K562 (cell line): ENCODE results near the gene XPR1. TPM values are rescaled to one million over a fixed set of nuclear protein-coding genes. Genes with fewer than 3 reads are reported as not detected.

Experiments used
- ARID3A ChIP-seq: IDR thresholded peaks from 2 replicates; pipeline ENCODE4 v1.6.1; 2012; ENCODE audit warnings: low read depth, low read length, improper control_type of control experiment, borderline replicate concordance
- C11orf30 ChIP-seq: fragments of 450-650 bp; IDR thresholded peaks from 2 replicates; pipeline ENCODE4 v1.6.1; 2016; ENCODE audit warnings: low read depth, mild to moderate bottlenecking
- CTBP1 ChIP-seq: fragments of 450-650 bp; IDR thresholded peaks from 2 replicates; pipeline ENCODE4 v1.6.1; 2016; ENCODE audit warnings: borderline replicate concordance
- FUS ChIP-seq: fragments of 200-400 bp; formaldehyde crosslinking; optimal IDR thresholded peaks from 2 replicates; pipeline ENCODE3; 2017; ENCODE audit warnings: low read depth, low read length
- GTF2A2 ChIP-seq: IDR thresholded peaks from 2 replicates; pipeline ENCODE4 v1.6.1; 2016; ENCODE audit warnings: mild to moderate bottlenecking, missing genetic modification characterization, missing compliant biosample characterization
- HCFC1 ChIP-seq: IDR thresholded peaks from 2 replicates; pipeline ENCODE4 v1.6.1; 2012; ENCODE audit warnings: low read depth, low read length, improper control_type of control experiment
- KAT7 ChIP-seq: sonication (generic); formaldehyde crosslinking; IDR thresholded peaks from 2 replicates; pipeline ENCODE4 v1.8.0; 2022; ENCODE audit warnings: missing genetic modification reagents, mild to moderate bottlenecking, borderline replicate concordance
- KDM1A ChIP-seq, 2 experiments: fragments of 450-650 bp; IDR thresholded peaks; 2 replicates each; pipeline ENCODE4 v1.6.1; 2016; ENCODE audit warnings: mild to moderate bottlenecking in 2 of 2
- MAFK ChIP-seq: IDR thresholded peaks from 2 replicates; pipeline ENCODE4 v1.6.1; 2011; ENCODE audit warnings: low read length, improper control_type of control experiment
- MCM3 ChIP-seq: fragments of 450-650 bp; IDR thresholded peaks from 2 replicates; pipeline ENCODE4 v1.6.1; 2016
- MTF1 ChIP-seq: fragments of 250-450 bp; sonication (Bioruptor Pico); IDR thresholded peaks from 2 replicates; pipeline ENCODE4 v1.9.0; 2021; ENCODE audit warnings: moderate library complexity, mild to moderate bottlenecking, inconsistent platforms, borderline replicate concordance
- POLR2H ChIP-seq: IDR thresholded peaks from 2 replicates; pipeline ENCODE4 v1.6.1; 2016; ENCODE audit warnings: missing genetic modification characterization, low read depth, mild to moderate bottlenecking, control low read depth, missing compliant biosample characterization, moderate library complexity
- POLR3G ChIP-seq: IDR thresholded peaks from 2 replicates; pipeline ENCODE4 v1.6.1; 2011; ENCODE audit not compliant: insufficient read length, insufficient replicate concordance; ENCODE audit errors: extremely low read depth
- SAFB2 ChIP-seq: fragments of 200-400 bp; formaldehyde crosslinking; IDR thresholded peaks from 2 replicates; pipeline ENCODE4 v1.6.1; 2018; ENCODE audit warnings: borderline replicate concordance, low read length, low read depth, moderate library complexity; ENCODE audit not compliant: severe bottlenecking
- SETDB1 ChIP-seq: IDR thresholded peaks from one replicate; pipeline ENCODE4 v1.6.1; 2012; ENCODE audit warnings: low read length, control low read depth, inconsistent platforms
- ZBTB8A ChIP-seq: fragments of 450-650 bp; IDR thresholded peaks from 2 replicates; pipeline ENCODE4 v1.6.1; 2018; ENCODE audit warnings: mild to moderate bottlenecking, moderate library complexity; ENCODE audit not compliant: partially characterized antibody
- ZNF121 ChIP-seq: sonication (generic); formaldehyde crosslinking; conservative IDR thresholded peaks from 2 replicates; pipeline ENCODE4 v1.8.0; 2022; ENCODE audit warnings: missing genetic modification reagents
- ZNF3 ChIP-seq: fragments of 250-450 bp; sonication (Bioruptor Pico); IDR thresholded peaks from 2 replicates; pipeline ENCODE4 v1.5.0; 2021; ENCODE audit warnings: mild to moderate bottlenecking, moderate library complexity
- ZNF507 ChIP-seq: conservative IDR thresholded peaks from 2 replicates; pipeline ENCODE4 v1.6.1; 2017; ENCODE audit warnings: missing genetic modification characterization, missing compliant biosample characterization
- ZNF695 ChIP-seq: fragments of 450-650 bp; formaldehyde crosslinking; IDR thresholded peaks from 2 replicates; pipeline ENCODE4 v1.4.0; 2020; ENCODE audit warnings: mild to moderate bottlenecking, moderate library complexity
- polyA plus RNA-seq, 8 experiments: library from polyadenylated mRNA; depleted of rRNA in 4 of 8; stranded (reverse) in 5 of 8; unstranded in 3 of 8; fragments of >200 nt; fragmentation: Nextera tagmentation in 2 of 8; fragmentation: Illumina TruSeq in 1 of 8; extraction: Ambion mirVana in 2 of 8; extraction: Trizol in 1 of 8; gene quantifications; 2 replicates each; pipeline versions ENCODE4 v1.2.1 to v1.2.3, GENCODE V29; 2011 to 2014; ENCODE audit warnings: inconsistent platforms in 1 of 8, missing spikeins in 1 of 8
- total RNA-seq, 7 experiments: library from RNA; depleted of rRNA in 6 of 7; stranded (reverse); fragments of >200 nt in 6 of 7; fragmentation: Illumina TruSeq in 2 of 7; extraction: Trizol in 2 of 7; gene quantifications; 2 replicates each; pipeline versions ENCODE4 v1.2.1 to v1.2.3, GENCODE V29; 2011 to 2021; ENCODE audit warnings: low replicate concordance in 1 of 7
- TF ChIP-seq, protein P1 (sequence below): fragments of 250-450 bp; sonication (Bioruptor Pico); IDR thresholded peaks from 2 replicates; pipeline ENCODE4 v1.8.0; 2021; ENCODE audit warnings: moderate library complexity, mild to moderate bottlenecking, inconsistent platforms
- TF ChIP-seq, protein P2 (sequence below): fragments of 450-650 bp; conservative IDR thresholded peaks from 2 replicates; pipeline ENCODE4 v1.6.1; 2016; ENCODE audit warnings: missing genetic modification characterization, low read depth, mild to moderate bottlenecking, control low read depth, missing compliant biosample characterization
- TF ChIP-seq, protein P3 (sequence below): fragments of 250-450 bp; sonication (Bioruptor Pico); IDR thresholded peaks from 2 replicates; pipeline ENCODE4 v1.4.0; 2020

XPR1 gene
- total and polyA plus RNA-seq, 9 of the 15 experiments (the other 6 are each of a cell fraction or from before 2014, with no cell fraction given) = 3.0 to 66.2 (median 38.6) TPM

- TF ChIP-seq MTF1 (CRISPR knock-in tag) = no peak
- no peak for TF ChIP-seq ZNF3
- TF ChIP-seq, protein P1, sequence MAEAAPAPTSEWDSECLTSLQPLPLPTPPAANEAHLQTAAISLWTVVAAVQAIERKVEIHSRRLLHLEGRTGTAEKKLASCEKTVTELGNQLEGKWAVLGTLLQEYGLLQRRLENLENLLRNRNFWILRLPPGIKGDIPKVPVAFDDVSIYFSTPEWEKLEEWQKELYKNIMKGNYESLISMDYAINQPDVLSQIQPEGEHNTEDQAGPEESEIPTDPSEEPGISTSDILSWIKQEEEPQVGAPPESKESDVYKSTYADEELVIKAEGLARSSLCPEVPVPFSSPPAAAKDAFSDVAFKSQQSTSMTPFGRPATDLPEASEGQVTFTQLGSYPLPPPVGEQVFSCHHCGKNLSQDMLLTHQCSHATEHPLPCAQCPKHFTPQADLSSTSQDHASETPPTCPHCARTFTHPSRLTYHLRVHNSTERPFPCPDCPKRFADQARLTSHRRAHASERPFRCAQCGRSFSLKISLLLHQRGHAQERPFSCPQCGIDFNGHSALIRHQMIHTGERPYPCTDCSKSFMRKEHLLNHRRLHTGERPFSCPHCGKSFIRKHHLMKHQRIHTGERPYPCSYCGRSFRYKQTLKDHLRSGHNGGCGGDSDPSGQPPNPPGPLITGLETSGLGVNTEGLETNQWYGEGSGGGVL (CRISPR knock-in tag) = no peak
- TF ChIP-seq, protein P2, sequence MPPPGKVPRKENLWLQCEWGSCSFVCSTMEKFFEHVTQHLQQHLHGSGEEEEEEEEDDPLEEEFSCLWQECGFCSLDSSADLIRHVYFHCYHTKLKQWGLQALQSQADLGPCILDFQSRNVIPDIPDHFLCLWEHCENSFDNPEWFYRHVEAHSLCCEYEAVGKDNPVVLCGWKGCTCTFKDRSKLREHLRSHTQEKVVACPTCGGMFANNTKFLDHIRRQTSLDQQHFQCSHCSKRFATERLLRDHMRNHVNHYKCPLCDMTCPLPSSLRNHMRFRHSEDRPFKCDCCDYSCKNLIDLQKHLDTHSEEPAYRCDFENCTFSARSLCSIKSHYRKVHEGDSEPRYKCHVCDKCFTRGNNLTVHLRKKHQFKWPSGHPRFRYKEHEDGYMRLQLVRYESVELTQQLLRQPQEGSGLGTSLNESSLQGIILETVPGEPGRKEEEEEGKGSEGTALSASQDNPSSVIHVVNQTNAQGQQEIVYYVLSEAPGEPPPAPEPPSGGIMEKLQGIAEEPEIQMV (tag) = no peak
- no peak for TF ChIP-seq POLR2H (tag)
- no peak for TF ChIP-seq SAFB2
- no peak for TF ChIP-seq SETDB1
- peak; percentile 45; the same call in 1 of the 2 replicates for TF ChIP-seq CTBP1
- TF ChIP-seq FUS = no peak
- no peak for TF ChIP-seq MCM3
- no peak for TF ChIP-seq ZBTB8A
- TF ChIP-seq MAFK = no peak
- no peak for TF ChIP-seq HCFC1
- TF ChIP-seq KAT7 (CRISPR knock-in tag) = no peak
- 0 out of 4 replicates have a peak, but pooled peaks of 1 of the 2 experiments have one; percentile 11 for TF ChIP-seq KDM1A (IDR thresholded peaks at IDR 0.05)
- no peak for TF ChIP-seq ZNF695 (CRISPR knock-in tag)
- TF ChIP-seq ARID3A = no peak
- TF ChIP-seq GTF2A2 = no peak
- no peak for TF ChIP-seq ZNF121 (CRISPR knock-in tag)
- no peak for TF ChIP-seq POLR3G
- TF ChIP-seq, protein P3, sequence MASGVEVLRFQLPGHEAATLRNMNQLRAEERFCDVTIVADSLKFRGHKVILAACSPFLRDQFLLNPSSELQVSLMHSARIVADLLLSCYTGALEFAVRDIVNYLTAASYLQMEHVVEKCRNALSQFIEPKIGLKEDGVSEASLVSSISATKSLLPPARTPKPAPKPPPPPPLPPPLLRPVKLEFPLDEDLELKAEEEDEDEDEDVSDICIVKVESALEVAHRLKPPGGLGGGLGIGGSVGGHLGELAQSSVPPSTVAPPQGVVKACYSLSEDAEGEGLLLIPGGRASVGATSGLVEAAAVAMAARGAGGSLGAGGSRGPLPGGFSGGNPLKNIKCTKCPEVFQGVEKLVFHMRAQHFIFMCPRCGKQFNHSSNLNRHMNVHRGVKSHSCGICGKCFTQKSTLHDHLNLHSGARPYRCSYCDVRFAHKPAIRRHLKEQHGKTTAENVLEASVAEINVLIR = no peak
- no peak for TF ChIP-seq ZNF507 (tag)
- no peak for TF ChIP-seq C11orf30
Measured at GRCh38 chr1:180586671-180587155, 45.1 kb upstream of the XPR1 start (continued).
